ENCODE data around the gene PGAP1.

PGAP1 gene

GRCh38 chr2:196891136-196891535 is 35.4 kb downstream of the PGAP1 start:
- DNase-seq (ENCODE audit: low read depth in 2 of 2): no peak

- DNase-seq (ENCODE audit: low read depth in 2 of 2): no peak
These were observed 39.1 kb downstream of the PGAP1 start for GRCh38 chr2:196887431-196887830.

- no peak for DNase-seq (ENCODE audit: low read depth in 2 of 2)
These were observed 42.1 kb downstream of the PGAP1 start for GRCh38 chr2:196884368-196884767.

GRCh38 chr2:196876364-196876763 is 50.1 kb downstream of the PGAP1 start:
- DNase-seq (ENCODE audit: low read depth in 2 of 2): no peak

- DNase-seq (ENCODE audit: low read depth in 2 of 2): no peak
These were observed 51.1 kb downstream of the PGAP1 start for GRCh38 chr2:196875414-196875813.

- DNase-seq (ENCODE audit: low read depth in 2 of 2): no peak
These were observed 53.0 kb downstream of the PGAP1 start for GRCh38 chr2:196873511-196873910.

GRCh38 chr2:196854629-196855028 is 71.9 kb downstream of the PGAP1 start:
- no peak for DNase-seq (ENCODE audit: low read depth in 2 of 2)

- no peak for DNase-seq (ENCODE audit: low read depth in 2 of 2)
These were observed 73.0 kb downstream of the PGAP1 start for GRCh38 chr2:196853301-196854087.

- no peak for DNase-seq (ENCODE audit: low read depth in 2 of 2)
These were observed 75.4 kb downstream of the PGAP1 start for GRCh38 chr2:196851088-196851487.

- no peak for DNase-seq (ENCODE audit: low read depth in 2 of 2)
These were observed 76.6 kb downstream of the PGAP1 start for GRCh38 chr2:196849895-196850294.

GRCh38 chr2:196846295-196846694 is 80.2 kb downstream of the PGAP1 start:
- no peak for DNase-seq (ENCODE audit: low read depth in 2 of 2)

- DNase-seq (ENCODE audit: low read depth in 2 of 2): no peak
These were observed 81.1 kb downstream of the PGAP1 start for GRCh38 chr2:196845371-196845770.

- DNase-seq (ENCODE audit: low read depth in 2 of 2): no peak
These were observed 86.3 kb downstream of the PGAP1 start for GRCh38 chr2:196840171-196840570.

- DNase-seq (ENCODE audit: low read depth in 2 of 2): no peak
These were observed 86.9 kb downstream of the PGAP1 start for GRCh38 chr2:196839574-196839973.

GRCh38 chr2:196836440-196836839 is 90.1 kb downstream of the PGAP1 start:
- no peak for DNase-seq (ENCODE audit: low read depth in 2 of 2)

GRCh38 chr2:196830701-196831100 is 95.8 kb downstream of the PGAP1 start:
- DNase-seq (ENCODE audit: low read depth in 2 of 2): no peak

GRCh38 chr2:196827356-196827755 is 99.2 kb downstream of the PGAP1 start:
- no peak for DNase-seq (ENCODE audit: low read depth in 2 of 2)

- DNase-seq (ENCODE audit: low read depth in 2 of 2): no peak
These were observed 102.6 kb downstream of the PGAP1 start for GRCh38 chr2:196823750-196824522.

GRCh38 chr2:196821195-196821594 is 105.3 kb downstream of the PGAP1 start:
- no peak for DNase-seq (ENCODE audit: low read depth in 2 of 2)

GRCh38 chr2:196809260-196809659 is 117.2 kb downstream of the PGAP1 start, which contains the start of gene C2orf66:
TSS of gene C2orf66 (minus strand) at chr2:196809355. CDS start at chr2:196809336, 19 bp downstream.
- no peak for DNase-seq (ENCODE audit: low read depth in 2 of 2)

GRCh38 chr2:196808083-196808665 is 118.3 kb downstream of the PGAP1 start:
- no peak for DNase-seq (ENCODE audit: low read depth in 2 of 2)

- DNase-seq (ENCODE audit: low read depth in 2 of 2): no peak
These were observed 122.1 kb downstream of the PGAP1 start for GRCh38 chr2:196804381-196804780.

- DNase-seq (ENCODE audit: low read depth in 2 of 2): no peak
These were observed 124.1 kb downstream of the PGAP1 start for GRCh38 chr2:196802401-196802800.
